ENCODE results near the gene DACT1.

DNA sequence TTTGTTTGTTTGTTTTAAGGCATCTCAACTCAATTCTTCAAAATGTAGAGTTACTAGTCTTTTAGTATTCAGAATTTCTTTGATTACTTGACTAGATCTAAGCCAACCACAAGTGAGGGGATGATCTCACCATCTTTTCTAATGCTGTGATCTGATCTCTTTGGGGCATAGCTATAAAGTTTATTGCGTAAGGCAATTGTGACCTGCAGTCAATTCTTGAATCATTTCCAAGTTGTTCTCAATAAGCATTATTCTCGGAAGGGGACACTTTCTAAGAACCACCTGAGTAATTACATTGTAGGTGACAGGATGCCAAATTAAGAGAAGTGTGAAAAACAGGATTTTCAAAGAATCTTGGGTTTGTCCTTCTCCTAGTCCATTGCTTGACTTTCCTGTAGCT lies 13.1 kb downstream of the DACT1 start:
- TF ChIP-seq POLR2A (IDR thresholded peaks at IDR 0.05) = no peak
- TF ChIP-seq, protein P1, sequence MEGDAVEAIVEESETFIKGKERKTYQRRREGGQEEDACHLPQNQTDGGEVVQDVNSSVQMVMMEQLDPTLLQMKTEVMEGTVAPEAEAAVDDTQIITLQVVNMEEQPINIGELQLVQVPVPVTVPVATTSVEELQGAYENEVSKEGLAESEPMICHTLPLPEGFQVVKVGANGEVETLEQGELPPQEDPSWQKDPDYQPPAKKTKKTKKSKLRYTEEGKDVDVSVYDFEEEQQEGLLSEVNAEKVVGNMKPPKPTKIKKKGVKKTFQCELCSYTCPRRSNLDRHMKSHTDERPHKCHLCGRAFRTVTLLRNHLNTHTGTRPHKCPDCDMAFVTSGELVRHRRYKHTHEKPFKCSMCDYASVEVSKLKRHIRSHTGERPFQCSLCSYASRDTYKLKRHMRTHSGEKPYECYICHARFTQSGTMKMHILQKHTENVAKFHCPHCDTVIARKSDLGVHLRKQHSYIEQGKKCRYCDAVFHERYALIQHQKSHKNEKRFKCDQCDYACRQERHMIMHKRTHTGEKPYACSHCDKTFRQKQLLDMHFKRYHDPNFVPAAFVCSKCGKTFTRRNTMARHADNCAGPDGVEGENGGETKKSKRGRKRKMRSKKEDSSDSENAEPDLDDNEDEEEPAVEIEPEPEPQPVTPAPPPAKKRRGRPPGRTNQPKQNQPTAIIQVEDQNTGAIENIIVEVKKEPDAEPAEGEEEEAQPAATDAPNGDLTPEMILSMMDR (IDR thresholded peaks at IDR 0.05) = no peak

All from thyroid gland (tissue), 4 donors.